DND-41 (cell line): Measurements from ENCODE around the gene BAHCC1.

Experiments
- EZH2 ChIP-seq: IDR thresholded peaks from 3 replicates; pipeline ENCODE4 v1.6.1; 2012; ENCODE audit warnings: borderline replicate concordance, low read depth, mild to moderate bottlenecking, moderate library complexity, low read length, inconsistent platforms; ENCODE audit not compliant: severe bottlenecking
- TF ChIP-seq, protein P1 (sequence below): IDR thresholded peaks from 2 replicates; pipeline ENCODE4 v1.5.1; 2012; ENCODE audit warnings: borderline replicate concordance, low read length, moderate library complexity, mild to moderate bottlenecking; ENCODE audit not compliant: poor library complexity, severe bottlenecking; ENCODE audit errors: extremely low read depth

- TF ChIP-seq, protein P1, sequence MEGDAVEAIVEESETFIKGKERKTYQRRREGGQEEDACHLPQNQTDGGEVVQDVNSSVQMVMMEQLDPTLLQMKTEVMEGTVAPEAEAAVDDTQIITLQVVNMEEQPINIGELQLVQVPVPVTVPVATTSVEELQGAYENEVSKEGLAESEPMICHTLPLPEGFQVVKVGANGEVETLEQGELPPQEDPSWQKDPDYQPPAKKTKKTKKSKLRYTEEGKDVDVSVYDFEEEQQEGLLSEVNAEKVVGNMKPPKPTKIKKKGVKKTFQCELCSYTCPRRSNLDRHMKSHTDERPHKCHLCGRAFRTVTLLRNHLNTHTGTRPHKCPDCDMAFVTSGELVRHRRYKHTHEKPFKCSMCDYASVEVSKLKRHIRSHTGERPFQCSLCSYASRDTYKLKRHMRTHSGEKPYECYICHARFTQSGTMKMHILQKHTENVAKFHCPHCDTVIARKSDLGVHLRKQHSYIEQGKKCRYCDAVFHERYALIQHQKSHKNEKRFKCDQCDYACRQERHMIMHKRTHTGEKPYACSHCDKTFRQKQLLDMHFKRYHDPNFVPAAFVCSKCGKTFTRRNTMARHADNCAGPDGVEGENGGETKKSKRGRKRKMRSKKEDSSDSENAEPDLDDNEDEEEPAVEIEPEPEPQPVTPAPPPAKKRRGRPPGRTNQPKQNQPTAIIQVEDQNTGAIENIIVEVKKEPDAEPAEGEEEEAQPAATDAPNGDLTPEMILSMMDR = no peak
- no peak for TF ChIP-seq EZH2
Observed at GRCh38 chr17:81456798-81457197, 61.5 kb downstream of the BAHCC1 start.
